H9 (cell line): ENCODE results near the gene LMX1A. TPM values are rescaled to one million over a fixed set of nuclear protein-coding genes. Genes with fewer than 3 reads are reported as not detected.

Source experiments
- DNase-seq: peaks from one replicate; pipeline ENCODE4 v3.0.0-alpha.2; 2017
- H2AFZ ChIP-seq: one replicate; pipeline ENCODE4 v1.6.1; 2013; ENCODE audit warnings: mild to moderate bottlenecking, low read length, control low read depth, moderate library complexity
- H2AK5ac ChIP-seq: 2 replicates; pipeline ENCODE4 v1.6.1; 2013; ENCODE audit warnings: low read length, control low read depth, mixed read lengths; ENCODE audit not compliant: insufficient read length
- H2BK120ac ChIP-seq: one replicate; pipeline ENCODE4 v1.6.1; 2013; ENCODE audit warnings: low read depth, mild to moderate bottlenecking, low read length, control low read depth, inconsistent platforms; ENCODE audit not compliant: poor library complexity, severe bottlenecking
- H2BK12ac ChIP-seq: 2 replicates; pipeline ENCODE4 v1.6.1; 2013; ENCODE audit warnings: low read length, control low read depth, mixed read lengths, low read depth; ENCODE audit not compliant: insufficient read length
- H2BK15ac ChIP-seq: 2 replicates; pipeline ENCODE4 v1.6.1; 2013; ENCODE audit warnings: low read depth, low read length, control low read depth
- H2BK20ac ChIP-seq: one replicate; pipeline ENCODE4 v1.6.1; 2013; ENCODE audit warnings: low read depth, mild to moderate bottlenecking, low read length, control low read depth, inconsistent platforms; ENCODE audit not compliant: poor library complexity, severe bottlenecking
- H2BK5ac ChIP-seq: 2 replicates; pipeline ENCODE4 v1.6.1; 2013; ENCODE audit warnings: low read length, control low read depth, mixed read lengths; ENCODE audit not compliant: insufficient read length
- H3K14ac ChIP-seq: 2 replicates; pipeline ENCODE4 v1.6.1; 2013; ENCODE audit warnings: low read length, control low read depth; ENCODE audit not compliant: insufficient read depth
- H3K18ac ChIP-seq: 2 replicates; pipeline ENCODE4 v1.6.1; 2013; ENCODE audit warnings: low read depth, mild to moderate bottlenecking, mixed read lengths, low read length, control low read depth; ENCODE audit not compliant: insufficient read length
- H3K23ac ChIP-seq: 2 replicates; pipeline ENCODE4 v1.6.1; 2013; ENCODE audit warnings: low read length, control low read depth, mixed read lengths, low read depth; ENCODE audit not compliant: insufficient read length
- H3K23me2 ChIP-seq: 2 replicates; pipeline ENCODE4 v1.6.1; 2013; ENCODE audit warnings: low read depth, mild to moderate bottlenecking, mixed read lengths, low read length, control low read depth; ENCODE audit not compliant: insufficient read length, poor library complexity, severe bottlenecking
- H3K27ac ChIP-seq: 2 replicates; pipeline ENCODE4 v1.5.1; 2013; ENCODE audit warnings: low read length, control low read depth, mixed read lengths, low read depth; ENCODE audit not compliant: insufficient read length
- H3K27me3 ChIP-seq: 2 replicates; pipeline ENCODE4 v1.6.1; 2013; ENCODE audit warnings: low read length, control low read depth, inconsistent platforms; ENCODE audit not compliant: insufficient read depth
- H3K4ac ChIP-seq: 2 replicates; pipeline ENCODE4 v1.6.1; 2013; ENCODE audit warnings: low read depth, mild to moderate bottlenecking, control low read depth, inconsistent platforms, low read length, moderate library complexity
- H3K4me1 ChIP-seq: 2 replicates; pipeline ENCODE4 v1.6.1; 2013; ENCODE audit warnings: low read length, control low read depth, inconsistent platforms; ENCODE audit not compliant: insufficient read depth
- H3K4me2 ChIP-seq: 2 replicates; pipeline ENCODE4 v1.6.1; 2013; ENCODE audit warnings: low read length, control low read depth, mixed read lengths; ENCODE audit not compliant: insufficient read length, insufficient read depth
- H3K56ac ChIP-seq: 2 replicates; pipeline ENCODE4 v1.6.1; 2013; ENCODE audit warnings: low read depth, mild to moderate bottlenecking, mixed read lengths, low read length, control low read depth; ENCODE audit not compliant: insufficient read length
- H3K79me1 ChIP-seq: 2 replicates; pipeline ENCODE4 v1.6.1; 2013; ENCODE audit warnings: low read depth, mild to moderate bottlenecking, moderate library complexity, low read length, control low read depth, inconsistent platforms; ENCODE audit not compliant: insufficient read depth, poor library complexity, severe bottlenecking
- H3K79me2 ChIP-seq: 2 replicates; pipeline ENCODE4 v1.6.1; 2013; ENCODE audit warnings: low read length, control low read depth, inconsistent platforms; ENCODE audit not compliant: insufficient read depth
- H3K9ac ChIP-seq: 2 replicates; pipeline ENCODE4 v1.6.1; 2013; ENCODE audit warnings: low read length, control low read depth, mixed read lengths; ENCODE audit not compliant: insufficient read length; ENCODE audit errors: extremely low read depth
- H3K9me3 ChIP-seq: one replicate; pipeline ENCODE4 v1.6.1; 2013; ENCODE audit warnings: low read depth, low read length, inconsistent platforms; ENCODE audit not compliant: control insufficient read depth
- H3T11ph ChIP-seq: one replicate; pipeline ENCODE4 v1.6.1; 2013; ENCODE audit warnings: mild to moderate bottlenecking, low read length, control low read depth, inconsistent platforms
- H4K20me1 ChIP-seq: one replicate; pipeline ENCODE4 v1.6.1; 2013; ENCODE audit not compliant: control insufficient read depth, insufficient read length, insufficient read depth
- H4K5ac ChIP-seq: 2 replicates; pipeline ENCODE4 v1.6.1; 2013; ENCODE audit warnings: low read depth, mild to moderate bottlenecking, mixed read lengths, low read length, control low read depth; ENCODE audit not compliant: insufficient read length
- H4K8ac ChIP-seq: replicated peaks from 2 replicates; pipeline ENCODE4 v1.6.1; 2013; ENCODE audit warnings: low read length, control low read depth, mixed read lengths, low read depth; ENCODE audit not compliant: insufficient read length
- H4K91ac ChIP-seq: 2 replicates; pipeline ENCODE4 v1.6.1; 2013; ENCODE audit warnings: low read depth, mild to moderate bottlenecking, moderate library complexity, mixed read lengths, low read length, control low read depth; ENCODE audit not compliant: insufficient read length
- H3K27ac Mint-ChIP-seq, 3 experiments: 2 replicates in 2 of 3; 3 replicates in 1 of 3; pipeline ENCODE4 v1.8.0; 2020 to 2021; ENCODE audit warnings: mixed read lengths in 3 of 3, mild to moderate bottlenecking in 1 of 3, moderate library complexity in 1 of 3
- H3K27me3 Mint-ChIP-seq: 2 replicates; pipeline ENCODE4 v1.8.0; 2021; ENCODE audit warnings: low read depth, mild to moderate bottlenecking, moderate library complexity, mixed read lengths
- H3K36me3 Mint-ChIP-seq, 3 experiments: 2 replicates in 2 of 3; 3 replicates in 1 of 3; pipeline ENCODE4 v1.8.0; 2020 to 2021; ENCODE audit warnings: low read depth in 3 of 3, mixed read lengths in 3 of 3; ENCODE audit not compliant: insufficient read depth in 1 of 3
- H3K4me1 Mint-ChIP-seq, 2 experiments: 2 replicates each; pipeline ENCODE4 v1.8.0; 2020; ENCODE audit warnings: mixed read lengths in 2 of 2
- H3K4me3 Mint-ChIP-seq, 2 experiments: 2 replicates in 1 of 2; 3 replicates in 1 of 2; pipeline ENCODE4 v1.8.0; 2020 to 2021; ENCODE audit warnings: mild to moderate bottlenecking in 2 of 2, mixed read lengths in 2 of 2, moderate library complexity in 1 of 2
- H3K9me3 Mint-ChIP-seq, 2 experiments: 2 replicates in 1 of 2; 3 replicates in 1 of 2; pipeline ENCODE4 v1.8.0; 2020; ENCODE audit warnings: mild to moderate bottlenecking in 2 of 2, mixed read lengths in 2 of 2, moderate library complexity in 1 of 2
- CTCF ChIP-seq: fragments of 200-600 bp; sonication (generic); conservative IDR thresholded peaks from 3 replicates; pipeline ENCODE4 v1.8.0; 2021; ENCODE audit warnings: antibody characterized with exemption, mild to moderate bottlenecking
- WGBS: extraction: QIAGEN DNeasy Blood & Tissue Kit; methylation state at CpG from one replicate; pipeline ENCODE4 v1.1.7; 2013; ENCODE audit warnings: missing lambda C conversion rate, low lambda C conversion rate, mixed read lengths; ENCODE audit not compliant: insufficient read length; ENCODE audit errors: extremely low coverage; 5-methylcytosine and 5-hydroxymethylcytosine counted together
- total RNA-seq: library from RNA; stranded (reverse); gene quantifications from 2 replicates; pipeline ENCODE4 v1.2.1, GENCODE V29; 2021

Gene LMX1A
- total RNA-seq, 1 experiment from 2014 or later: not detected

GRCh38 chr1:165205145-165205544 lies 151.4 kb downstream of the LMX1A start:
- Histone ChIP-seq H3K4me2 (no peak overlapping the region), H2AFZ (no peak overlapping the region), H2BK15ac (no peak overlapping the region), H4K8ac (no peak overlapping the region), H3K23ac (no peak overlapping the region), H2AK5ac (no peak overlapping the region), H3K79me2 (no peaks in the 10 kb centered on the region), H4K20me1 (no peaks in the 10 kb centered on the region), H3K4ac (no peak overlapping the region), H3K9ac (no peak overlapping the region), H4K91ac (no peak overlapping the region), H2BK5ac (no peak overlapping the region), H4K5ac (no peak overlapping the region), H3K14ac (no peak overlapping the region), H3K4me1 (peaks cover 7% of the 10 kb centered on the region; the same call in 1 of the 2 replicates), H3K27ac (no peak overlapping the region), H3K27me3 (no peaks in the 10 kb centered on the region), H3K79me1 (no peaks in the 10 kb centered on the region), H2BK12ac (no peak overlapping the region), H2BK120ac (no peak overlapping the region), H3K56ac (no peak overlapping the region), H3T11ph (no peak overlapping the region), H3K18ac (no peak overlapping the region), H3K9me3 (no peaks in the 10 kb centered on the region), H3K23me2 (no peaks in the 10 kb centered on the region), H2BK20ac (no peak overlapping the region)
- Mint-ChIP-seq H3K9me3 (no peaks in the 10 kb centered on the region), H3K27me3 (no peaks in the 10 kb centered on the region; the same call in none of the 2 replicates), H3K36me3 (no peaks in the 10 kb centered on the region; a peak in 2 of 7 replicates), H3K4me1 (peaks cover 4 to 13% of the 10 kb centered on the region in 2 experiments), H3K4me3 (no peak overlapping the region), H3K27ac (no peak overlapping the region)
- DNase-seq: no peak
- no peak for TF ChIP-seq CTCF
- no CpG with 5 or more reads among the region's 3 CpGs for WGBS
